ENCODE measurements around the gene RCSD1. TPM values are rescaled to one million over a fixed set of nuclear protein-coding genes. Genes with fewer than 3 reads are reported as not detected.

The RCSD1 gene
- total and polyA plus RNA-seq, 2 of the 13 experiments (the other 11 are each of a cell fraction or from before 2014, with no cell fraction given), result not detected

- TF ChIP-seq HHEX (CRISPR knock-in tag; IDR thresholded peaks at IDR 0.05) (no peak), RFX1 (IDR thresholded peaks at IDR 0.05) (no peak), ZNF782 (CRISPR knock-in tag; IDR thresholded peaks at IDR 0.05; ENCODE audit: borderline replicate concordance) (peak; percentile 95), REPIN1 (CRISPR knock-in tag; IDR thresholded peaks at IDR 0.05; ENCODE audit: borderline replicate concordance, low read depth) (peak; percentile 77), ZSCAN25 (CRISPR knock-in tag; IDR thresholded peaks at IDR 0.05) (peak; percentile 40; the same call in 1 of the 2 replicates), ZNF235 (CRISPR knock-in tag; IDR thresholded peaks at IDR 0.05; ENCODE audit: borderline replicate concordance) (peak; percentile 19; the same call in 1 of the 2 replicates), TEAD2 (CRISPR knock-in tag; IDR thresholded peaks at IDR 0.05) (no peak; the same call in 1 of the 2 replicates), FLYWCH1 (CRISPR knock-in tag; IDR thresholded peaks at IDR 0.05) (no peak), ZNF674 (CRISPR knock-in tag; IDR thresholded peaks at IDR 0.05; ENCODE audit: low read depth) (no peak), ZBTB7A (CRISPR knock-in tag; IDR thresholded peaks at IDR 0.05) (peak; percentile 85), TRIM22 (IDR thresholded peaks at IDR 0.05) (no peak), HNF4A (CRISPR knock-in tag; IDR thresholded peaks at IDR 0.05) (peak; percentile 41; the same call in 1 of the 2 replicates), ZNF451 (CRISPR knock-in tag; IDR thresholded peaks at IDR 0.05) (peak; percentile 74), KAT7 (CRISPR knock-in tag; IDR thresholded peaks at IDR 0.05; ENCODE audit: borderline replicate concordance) (no peak), TBX2 (CRISPR knock-in tag; IDR thresholded peaks at IDR 0.05; ENCODE audit: borderline replicate concordance) (peak; percentile 60; the same call in 1 of the 2 replicates), RARA (CRISPR knock-in tag; IDR thresholded peaks at IDR 0.05) (peak; percentile 52), GFI1 (CRISPR knock-in tag; IDR thresholded peaks at IDR 0.05; ENCODE audit: borderline replicate concordance) (peak; percentile 78)
- TF ChIP-seq, protein P1, sequence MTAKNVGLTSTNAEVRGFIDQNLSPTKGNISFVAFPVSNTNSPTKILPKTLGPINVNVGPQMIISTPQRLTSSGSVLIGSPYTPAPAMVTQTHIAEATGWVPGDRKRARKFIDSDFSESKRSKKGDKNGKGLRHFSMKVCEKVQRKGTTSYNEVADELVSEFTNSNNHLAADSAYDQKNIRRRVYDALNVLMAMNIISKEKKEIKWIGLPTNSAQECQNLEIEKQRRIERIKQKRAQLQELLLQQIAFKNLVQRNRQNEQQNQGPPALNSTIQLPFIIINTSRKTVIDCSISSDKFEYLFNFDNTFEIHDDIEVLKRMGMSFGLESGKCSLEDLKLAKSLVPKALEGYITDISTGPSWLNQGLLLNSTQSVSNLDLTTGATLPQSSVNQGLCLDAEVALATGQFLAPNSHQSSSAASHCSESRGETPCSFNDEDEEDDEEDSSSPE (CRISPR knock-in tag; IDR thresholded peaks at IDR 0.05), result peak; percentile 76
- TF ChIP-seq, protein P2, sequence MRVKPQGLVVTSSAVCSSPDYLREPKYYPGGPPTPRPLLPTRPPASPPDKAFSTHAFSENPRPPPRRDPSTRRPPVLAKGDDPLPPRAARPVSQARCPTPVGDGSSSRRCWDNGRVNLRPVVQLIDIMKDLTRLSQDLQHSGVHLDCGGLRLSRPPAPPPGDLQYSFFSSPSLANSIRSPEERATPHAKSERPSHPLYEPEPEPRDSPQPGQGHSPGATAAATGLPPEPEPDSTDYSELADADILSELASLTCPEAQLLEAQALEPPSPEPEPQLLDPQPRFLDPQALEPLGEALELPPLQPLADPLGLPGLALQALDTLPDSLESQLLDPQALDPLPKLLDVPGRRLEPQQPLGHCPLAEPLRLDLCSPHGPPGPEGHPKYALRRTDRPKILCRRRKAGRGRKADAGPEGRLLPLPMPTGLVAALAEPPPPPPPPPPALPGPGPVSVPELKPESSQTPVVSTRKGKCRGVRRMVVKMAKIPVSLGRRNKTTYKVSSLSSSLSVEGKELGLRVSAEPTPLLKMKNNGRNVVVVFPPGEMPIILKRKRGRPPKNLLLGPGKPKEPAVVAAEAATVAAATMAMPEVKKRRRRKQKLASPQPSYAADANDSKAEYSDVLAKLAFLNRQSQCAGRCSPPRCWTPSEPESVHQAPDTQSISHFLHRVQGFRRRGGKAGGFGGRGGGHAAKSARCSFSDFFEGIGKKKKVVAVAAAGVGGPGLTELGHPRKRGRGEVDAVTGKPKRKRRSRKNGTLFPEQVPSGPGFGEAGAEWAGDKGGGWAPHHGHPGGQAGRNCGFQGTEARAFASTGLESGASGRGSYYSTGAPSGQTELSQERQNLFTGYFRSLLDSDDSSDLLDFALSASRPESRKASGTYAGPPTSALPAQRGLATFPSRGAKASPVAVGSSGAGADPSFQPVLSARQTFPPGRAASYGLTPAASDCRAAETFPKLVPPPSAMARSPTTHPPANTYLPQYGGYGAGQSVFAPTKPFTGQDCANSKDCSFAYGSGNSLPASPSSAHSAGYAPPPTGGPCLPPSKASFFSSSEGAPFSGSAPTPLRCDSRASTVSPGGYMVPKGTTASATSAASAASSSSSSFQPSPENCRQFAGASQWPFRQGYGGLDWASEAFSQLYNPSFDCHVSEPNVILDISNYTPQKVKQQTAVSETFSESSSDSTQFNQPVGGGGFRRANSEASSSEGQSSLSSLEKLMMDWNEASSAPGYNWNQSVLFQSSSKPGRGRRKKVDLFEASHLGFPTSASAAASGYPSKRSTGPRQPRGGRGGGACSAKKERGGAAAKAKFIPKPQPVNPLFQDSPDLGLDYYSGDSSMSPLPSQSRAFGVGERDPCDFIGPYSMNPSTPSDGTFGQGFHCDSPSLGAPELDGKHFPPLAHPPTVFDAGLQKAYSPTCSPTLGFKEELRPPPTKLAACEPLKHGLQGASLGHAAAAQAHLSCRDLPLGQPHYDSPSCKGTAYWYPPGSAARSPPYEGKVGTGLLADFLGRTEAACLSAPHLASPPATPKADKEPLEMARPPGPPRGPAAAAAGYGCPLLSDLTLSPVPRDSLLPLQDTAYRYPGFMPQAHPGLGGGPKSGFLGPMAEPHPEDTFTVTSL (CRISPR knock-in tag; IDR thresholded peaks at IDR 0.05; ENCODE audit: borderline replicate concordance), result 0 out of 2 replicates have a peak, but pooled peaks have one; percentile 17
- TF ChIP-seq, protein P3, sequence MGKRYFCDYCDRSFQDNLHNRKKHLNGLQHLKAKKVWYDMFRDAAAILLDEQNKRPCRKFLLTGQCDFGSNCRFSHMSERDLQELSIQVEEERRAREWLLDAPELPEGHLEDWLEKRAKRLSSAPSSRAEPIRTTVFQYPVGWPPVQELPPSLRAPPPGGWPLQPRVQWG (CRISPR knock-in tag; IDR thresholded peaks at IDR 0.05; ENCODE audit: borderline replicate concordance, low read depth), result no peak
- TF ChIP-seq, protein P4, sequence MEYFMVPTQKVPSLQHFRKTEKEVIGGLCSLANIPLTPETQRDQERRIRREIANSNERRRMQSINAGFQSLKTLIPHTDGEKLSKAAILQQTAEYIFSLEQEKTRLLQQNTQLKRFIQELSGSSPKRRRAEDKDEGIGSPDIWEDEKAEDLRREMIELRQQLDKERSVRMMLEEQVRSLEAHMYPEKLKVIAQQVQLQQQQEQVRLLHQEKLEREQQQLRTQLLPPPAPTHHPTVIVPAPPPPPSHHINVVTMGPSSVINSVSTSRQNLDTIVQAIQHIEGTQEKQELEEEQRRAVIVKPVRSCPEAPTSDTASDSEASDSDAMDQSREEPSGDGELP (IDR thresholded peaks at IDR 0.05; ENCODE audit: borderline replicate concordance, low read depth), result no peak
These were observed 84.6 kb downstream of the RCSD1 start (continued) for GRCh38 chr1:167714439-167715156.
